PC-9 (cell line): ENCODE measurements around the gene CD2AP.

Experiments used
- EZH2 ChIP-seq: fragments of 200-600 bp; sonication (generic); IDR thresholded peaks from 2 replicates; pipeline ENCODE4 v1.8.0; 2017; ENCODE audit warnings: antibody characterized with exemption, low read depth
- TF ChIP-seq, protein P1 (sequence below): fragments of 200-600 bp; sonication (generic); conservative IDR thresholded peaks from 2 replicates; pipeline ENCODE4 v1.6.1; 2017; ENCODE audit warnings: mixed run types, antibody characterized with exemption, mild to moderate bottlenecking, moderate library complexity

DNA sequence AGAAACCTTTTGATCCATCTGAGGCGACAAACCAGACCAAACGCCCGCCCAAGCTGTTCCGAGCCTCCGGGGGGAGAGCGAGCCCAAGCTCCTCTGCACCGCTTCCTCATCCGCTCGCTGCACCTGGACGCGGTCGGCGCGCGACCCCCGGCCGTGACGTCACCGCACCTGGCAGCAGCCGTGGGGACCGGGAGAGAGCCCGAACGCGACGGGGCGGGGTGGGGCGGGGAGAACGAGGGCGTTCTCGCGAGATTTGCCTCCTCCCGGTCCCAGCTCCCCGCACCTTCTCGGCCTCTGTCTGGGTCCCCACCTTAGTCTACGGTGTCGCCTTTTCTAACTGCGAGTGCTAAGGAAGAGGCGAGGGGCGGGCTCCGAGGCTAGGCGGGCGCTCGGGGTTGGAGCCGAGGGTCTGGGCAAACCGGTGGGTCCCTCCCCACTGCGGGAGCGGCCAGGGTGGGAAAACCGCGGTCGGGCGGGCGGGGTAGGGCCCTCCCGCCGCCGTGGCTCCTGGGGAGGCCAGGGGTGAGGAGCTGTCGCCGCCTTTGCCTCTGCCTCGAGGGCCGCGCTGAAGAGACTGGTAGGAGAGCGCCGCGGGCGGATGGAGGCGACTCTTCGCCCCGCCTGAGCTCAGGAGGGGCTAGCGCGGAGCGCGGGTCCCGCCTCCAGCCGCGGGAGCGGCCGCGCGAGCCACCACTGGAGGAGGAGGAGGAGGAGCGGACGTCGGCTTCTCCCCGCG is at the start of gene CD2AP:
- TF ChIP-seq, protein P1, sequence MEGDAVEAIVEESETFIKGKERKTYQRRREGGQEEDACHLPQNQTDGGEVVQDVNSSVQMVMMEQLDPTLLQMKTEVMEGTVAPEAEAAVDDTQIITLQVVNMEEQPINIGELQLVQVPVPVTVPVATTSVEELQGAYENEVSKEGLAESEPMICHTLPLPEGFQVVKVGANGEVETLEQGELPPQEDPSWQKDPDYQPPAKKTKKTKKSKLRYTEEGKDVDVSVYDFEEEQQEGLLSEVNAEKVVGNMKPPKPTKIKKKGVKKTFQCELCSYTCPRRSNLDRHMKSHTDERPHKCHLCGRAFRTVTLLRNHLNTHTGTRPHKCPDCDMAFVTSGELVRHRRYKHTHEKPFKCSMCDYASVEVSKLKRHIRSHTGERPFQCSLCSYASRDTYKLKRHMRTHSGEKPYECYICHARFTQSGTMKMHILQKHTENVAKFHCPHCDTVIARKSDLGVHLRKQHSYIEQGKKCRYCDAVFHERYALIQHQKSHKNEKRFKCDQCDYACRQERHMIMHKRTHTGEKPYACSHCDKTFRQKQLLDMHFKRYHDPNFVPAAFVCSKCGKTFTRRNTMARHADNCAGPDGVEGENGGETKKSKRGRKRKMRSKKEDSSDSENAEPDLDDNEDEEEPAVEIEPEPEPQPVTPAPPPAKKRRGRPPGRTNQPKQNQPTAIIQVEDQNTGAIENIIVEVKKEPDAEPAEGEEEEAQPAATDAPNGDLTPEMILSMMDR = no peak; the same call in 1 of the 2 replicates
- no peak for TF ChIP-seq EZH2
